Measurements from ENCODE around the gene PPP2R5C.
A peak's percentile ranks its signal among the peaks of the same experiment; 100 is the strongest.

The PPP2R5C gene

GRCh38 chr14:101876555-101876938 is 115.0 kb downstream of the PPP2R5C start:
- H3K4me3 ChIP-seq, result no peak overlapping the region
- DNase-seq (ENCODE audit: low spot score), result no peak
- no peak overlapping the region for H3K27ac ChIP-seq
- TF ChIP-seq CTCF (IDR thresholded peaks at IDR 0.05), result no peak

DNA sequence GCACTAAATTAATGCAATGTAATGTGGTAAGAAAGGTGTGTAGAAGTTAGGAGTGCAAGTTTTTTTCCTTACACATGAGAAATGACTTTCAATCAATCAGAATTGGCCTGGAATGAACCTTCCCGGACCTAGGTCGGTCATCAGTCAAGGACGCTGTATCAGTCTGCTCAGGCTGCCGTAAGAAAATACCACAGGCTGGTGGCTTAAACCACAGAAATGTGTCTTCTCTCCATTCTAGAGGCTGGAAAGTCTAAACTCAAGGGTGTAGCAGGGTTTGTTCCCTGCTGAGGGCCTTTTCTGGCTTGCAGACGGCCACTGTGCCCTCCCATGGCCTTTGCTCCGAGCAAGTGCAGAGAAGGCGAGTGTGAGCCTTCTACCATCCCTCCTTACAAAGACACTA is 116.3 kb downstream of the PPP2R5C start:
- no peak for DNase-seq (ENCODE audit: low spot score)
- Histone ChIP-seq H3K4me3 (no peak overlapping the region), H3K27ac (peak overlapping the region in 1 of 2 donors; percentile 66)
- TF ChIP-seq CTCF (IDR thresholded peaks at IDR 0.05), result no peak

GRCh38 chr14:101878211-101878821 is 116.8 kb downstream of the PPP2R5C start:
- H3K4me3 ChIP-seq, result no peak overlapping the region
- DNase-seq (ENCODE audit: low spot score), result no peak
- no peak for TF ChIP-seq CTCF (IDR thresholded peaks at IDR 0.05)
- no peak overlapping the region for H3K27ac ChIP-seq

- TF ChIP-seq CTCF (IDR thresholded peaks at IDR 0.05), result no peak
- Histone ChIP-seq H3K4me3 (no peak overlapping the region), H3K27ac (no peak overlapping the region)
- no peak for DNase-seq (ENCODE audit: low spot score)
Measured at GRCh38 chr14:101878822-101879528, 117.5 kb downstream of the PPP2R5C start.

- TF ChIP-seq CTCF (IDR thresholded peaks at IDR 0.05), result no peak
- DNase-seq (ENCODE audit: low spot score), result no peak
- no peak overlapping the region for H3K4me3 ChIP-seq
- no peak overlapping the region for H3K27ac ChIP-seq
Measured at GRCh38 chr14:101879529-101880336, 118.2 kb downstream of the PPP2R5C start.

DNA sequence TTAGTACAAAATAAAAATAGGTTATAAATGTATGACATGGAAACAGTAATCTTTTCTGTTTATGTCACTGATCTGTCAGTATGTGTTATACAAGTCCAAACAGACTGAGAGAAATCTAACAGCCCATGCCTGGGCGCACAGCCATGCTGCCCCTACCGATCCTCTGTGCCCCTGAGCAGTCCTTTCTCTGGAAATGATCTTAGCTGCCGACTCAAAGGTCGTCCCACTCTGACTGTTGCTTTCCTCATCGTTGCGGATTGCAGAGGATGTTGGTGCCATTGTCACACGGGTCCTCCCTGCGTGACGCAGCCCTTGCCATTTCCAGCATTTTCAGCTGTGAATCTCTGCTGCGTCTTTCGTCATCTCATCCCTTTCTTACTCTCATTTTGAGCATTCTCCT is 119.9 kb downstream of the PPP2R5C start:
- DNase-seq (ENCODE audit: low spot score), result no peak
- no peak for TF ChIP-seq CTCF (IDR thresholded peaks at IDR 0.05)
- H3K4me3 ChIP-seq, result no peak overlapping the region
- H3K27ac ChIP-seq, result no peak overlapping the region
